TTC549 (cell line): ENCODE measurements around the gene LAMA3.

Source experiments
- FAIRE-seq: peaks from 2 replicates; lab custom pipeline; 2012; peaks lifted over from hg19 to GRCh38; lab: Jason Lieb, UNC

Gene LAMA3

GRCh38 chr18:23671564-23671963 is 17.7 kb upstream of the LAMA3 start:
- no peak for FAIRE-seq

GRCh38 chr18:23673725-23674124 is 15.5 kb upstream of the LAMA3 start:
- no peak for FAIRE-seq

- FAIRE-seq: no peak
Measured at GRCh38 chr18:23675236-23675635, 14.0 kb upstream of the LAMA3 start.

GRCh38 chr18:23675896-23676295 is 13.4 kb upstream of the LAMA3 start:
- no peak for FAIRE-seq

- FAIRE-seq: no peak
Measured at GRCh38 chr18:23682045-23682444, 7.2 kb upstream of the LAMA3 start.

GRCh38 chr18:23682472-23682871 is 6.8 kb upstream of the LAMA3 start:
- FAIRE-seq: no peak

GRCh38 chr18:23683155-23683554 is 6.1 kb upstream of the LAMA3 start:
- FAIRE-seq: no peak

- FAIRE-seq: no peak
Measured at GRCh38 chr18:23683671-23684070, 5.6 kb upstream of the LAMA3 start.

GRCh38 chr18:23684515-23685197 is 4.6 kb upstream of the LAMA3 start:
- FAIRE-seq: no peak

GRCh38 chr18:23688528-23688927 is 725 bp upstream of the LAMA3 start:
- no peak for FAIRE-seq

- FAIRE-seq: no peak
Measured at GRCh38 chr18:23689616-23690504, 607 bp downstream of the LAMA3 start.

- FAIRE-seq: no peak
Measured at GRCh38 chr18:23690505-23691068, 1.3 kb downstream of the LAMA3 start.

- no peak for FAIRE-seq
Measured at GRCh38 chr18:23693846-23694245, 4.6 kb downstream of the LAMA3 start.

GRCh38 chr18:23694637-23695430 is 5.6 kb downstream of the LAMA3 start:
- no peak for FAIRE-seq

GRCh38 chr18:23701017-23701416 is 11.8 kb downstream of the LAMA3 start:
- FAIRE-seq: no peak

GRCh38 chr18:23701544-23702064 is 12.4 kb downstream of the LAMA3 start:
- FAIRE-seq: no peak

- no peak for FAIRE-seq
Measured at GRCh38 chr18:23702606-23703005, 13.4 kb downstream of the LAMA3 start.

GRCh38 chr18:23703057-23703986 is 14.1 kb downstream of the LAMA3 start:
- FAIRE-seq: no peak

- FAIRE-seq: no peak
Measured at GRCh38 chr18:23703987-23704384, 14.7 kb downstream of the LAMA3 start.

GRCh38 chr18:23704806-23705205 is 15.6 kb downstream of the LAMA3 start:
- FAIRE-seq: no peak
